Stimulated activated CD8-positive, alpha-beta memory T cell treated with anti-CD3 and anti-CD28 coated beads, Interleukin-12 subunit alpha, Interleukin-12 subunit beta, amount 100 ng/mL, for 1 hour (primary cell): ENCODE data around the gene EXT2.

Experiments used
- DNase-seq: peaks from one replicate; pipeline ENCODE4 v3.0.0-alpha.2; 2020; ENCODE audit warnings: low read depth

Gene EXT2

GRCh38 chr11:44171518-44171917 lies 76.0 kb downstream of the EXT2 start:
- no peak for DNase-seq

- no peak for DNase-seq
These were observed 77.5 kb downstream of the EXT2 start for GRCh38 chr11:44172966-44173365.

- DNase-seq: no peak
These were observed 79.4 kb downstream of the EXT2 start for GRCh38 chr11:44174842-44175241.

GRCh38 chr11:44176546-44177213 lies 81.2 kb downstream of the EXT2 start:
- DNase-seq: no peak

- DNase-seq: no peak
These were observed 82.4 kb downstream of the EXT2 start for GRCh38 chr11:44177905-44178304.

- no peak for DNase-seq
These were observed 82.9 kb downstream of the EXT2 start for GRCh38 chr11:44178381-44178780.

GRCh38 chr11:44179173-44179572 lies 83.7 kb downstream of the EXT2 start:
- no peak for DNase-seq

- no peak for DNase-seq
These were observed 84.6 kb downstream of the EXT2 start for GRCh38 chr11:44180107-44180506.

- DNase-seq: no peak
These were observed 90.0 kb downstream of the EXT2 start for GRCh38 chr11:44185522-44185921.

GRCh38 chr11:44186321-44186930 lies 90.9 kb downstream of the EXT2 start:
- no peak for DNase-seq

- no peak for DNase-seq
These were observed 93.2 kb downstream of the EXT2 start for GRCh38 chr11:44188643-44189042.

GRCh38 chr11:44189986-44190882 lies 94.8 kb downstream of the EXT2 start:
- DNase-seq: no peak

- DNase-seq: no peak
These were observed 95.4 kb downstream of the EXT2 start for GRCh38 chr11:44190883-44191230.

GRCh38 chr11:44191322-44192016 lies 96.0 kb downstream of the EXT2 start:
- no peak for DNase-seq

GRCh38 chr11:44192017-44192385 lies 96.5 kb downstream of the EXT2 start:
- DNase-seq: no peak

- no peak for DNase-seq
These were observed 97.1 kb downstream of the EXT2 start for GRCh38 chr11:44192462-44193100.

- no peak for DNase-seq
These were observed 98.4 kb downstream of the EXT2 start for GRCh38 chr11:44193856-44194255.

GRCh38 chr11:44198146-44198724 lies 102.8 kb downstream of the EXT2 start:
- DNase-seq: no peak

- DNase-seq: no peak
These were observed 103.8 kb downstream of the EXT2 start for GRCh38 chr11:44199298-44199697.

- no peak for DNase-seq
These were observed 104.3 kb downstream of the EXT2 start for GRCh38 chr11:44199816-44200215.

- no peak for DNase-seq
These were observed 108.0 kb downstream of the EXT2 start for GRCh38 chr11:44203270-44204043.
